ENCODE data around the gene UXS1. TPM values are rescaled to one million over a fixed set of nuclear protein-coding genes. Genes with fewer than 3 reads are reported as not detected.

The UXS1 gene
- total RNA-seq, 4 donors from 2014 or later = 32.2 to 94.2 (median 36.0) TPM

GRCh38 chr2:106189325-106189724 lies 4.8 kb downstream of the UXS1 start:
- DNase-seq = peak in 1 of 2 donors; percentile 12
- intact Hi-C loops (cut with DNase I) = loop anchor here (10.0 kb wide), 1 partner anchor 75 kb away; no protein-coding TSS in a partner anchor
- no peaks in the 10 kb centered on the region for H3K27me3 ChIP-seq
- H3K27ac ChIP-seq = no peak overlapping the region
- H3K4me1 ChIP-seq = peaks cover 8 to 10% of the 10 kb centered on the region in 2 donors
- TF ChIP-seq POLR2A (IDR thresholded peaks at IDR 0.05) = no peak
- TF ChIP-seq CTCF (IDR thresholded peaks at IDR 0.05) = no peak
- H3K36me3 ChIP-seq = no peaks in the 10 kb centered on the region
- WGBS, 2 donors = 78 to 85% methylated on average over 6 of the region's 6 CpGs
- no peak overlapping the region for H3K4me3 ChIP-seq (replicated peaks in 1 of 3)
- H3K9me3 ChIP-seq = no peaks in the 10 kb centered on the region

GRCh38 chr2:106187273-106187891 lies 6.7 kb downstream of the UXS1 start:
- no peak for DNase-seq
- no peak overlapping the region for H3K27ac ChIP-seq
- no peaks in the 10 kb centered on the region for H3K27me3 ChIP-seq
- no peaks in the 10 kb centered on the region for H3K9me3 ChIP-seq
- TF ChIP-seq CTCF (IDR thresholded peaks at IDR 0.05) = no peak
- no peak for TF ChIP-seq POLR2A (IDR thresholded peaks at IDR 0.05)
- H3K36me3 ChIP-seq = no peaks in the 10 kb centered on the region
- no peak overlapping the region for H3K4me3 ChIP-seq (replicated peaks in 1 of 3)
- H3K4me1 ChIP-seq = peaks cover 8 to 12% of the 10 kb centered on the region in 2 donors
- WGBS, 2 donors = 92 to 95% methylated on average over 14 of the region's 14 CpGs
- intact Hi-C loops (cut with DNase I) = loop anchor here (10.0 kb wide), 1 partner anchor 73 kb away; no protein-coding TSS in a partner anchor

GRCh38 chr2:106185475-106186184 lies 8.5 kb downstream of the UXS1 start:
- Histone ChIP-seq H3K4me3 (replicated peaks in 1 of 3) (no peak overlapping the region), H3K36me3 (no peaks in the 10 kb centered on the region), H3K27ac (no peak overlapping the region), H3K9me3 (no peaks in the 10 kb centered on the region), H3K4me1 (peaks cover 7 to 16% of the 10 kb centered on the region in 2 donors), H3K27me3 (no peaks in the 10 kb centered on the region)
- 80 to 82% methylated on average over 8 of the region's 8 CpGs for WGBS, 2 donors
- TF ChIP-seq POLR2A (IDR thresholded peaks at IDR 0.05) = no peak
- no peak for DNase-seq
- intact Hi-C loops (cut with DNase I) = loop anchor here (10.0 kb wide), 1 partner anchor 71 kb away; no protein-coding TSS in a partner anchor

- Histone ChIP-seq H3K36me3 (no peaks in the 10 kb centered on the region), H3K9me3 (no peaks in the 10 kb centered on the region), H3K27ac (no peak overlapping the region), H3K4me1 (peaks cover 7 to 16% of the 10 kb centered on the region in 2 donors), H3K4me3 (replicated peaks in 1 of 3) (no peak overlapping the region), H3K27me3 (no peaks in the 10 kb centered on the region)
- TF ChIP-seq POLR2A (IDR thresholded peaks at IDR 0.05) (no peak), CTCF (IDR thresholded peaks at IDR 0.05) (no peak)
- intact Hi-C loops (cut with DNase I) = loop anchor here (10.0 kb wide), 1 partner anchor 70 kb away; no protein-coding TSS in a partner anchor
- WGBS, 2 donors = 100% methylated on average over 1 of the region's 1 CpG
- DNase-seq = no peak
These were observed 9.2 kb downstream of the UXS1 start for GRCh38 chr2:106184857-106185256.

GRCh38 chr2:106184394-106184793 lies 9.7 kb downstream of the UXS1 start:
- Histone ChIP-seq H3K27ac (no peak overlapping the region), H3K4me3 (replicated peaks in 1 of 3) (no peak overlapping the region), H3K27me3 (no peaks in the 10 kb centered on the region), H3K36me3 (no peaks in the 10 kb centered on the region), H3K4me1 (peaks cover 7 to 16% of the 10 kb centered on the region in 2 donors), H3K9me3 (no peaks in the 10 kb centered on the region)
- TF ChIP-seq CTCF (IDR thresholded peaks at IDR 0.05) (no peak), POLR2A (IDR thresholded peaks at IDR 0.05) (no peak)
- DNase-seq = no peak
- 74 to 86% methylated on average over 2 of the region's 2 CpGs for WGBS, 2 donors
- intact Hi-C loops (cut with DNase I) = loop anchor here (10.0 kb wide), 1 partner anchor 70 kb away; no protein-coding TSS in a partner anchor
